ENCODE measurements around the gene DUSP19. TPM values are rescaled to one million over a fixed set of nuclear protein-coding genes. Genes with fewer than 3 reads are reported as not detected.

DUSP19 gene
- total and polyA plus RNA-seq, 2 of the 13 experiments (the other 11 are each of a cell fraction or from before 2014, with no cell fraction given), result 1.3 to 1.9 TPM

DNA sequence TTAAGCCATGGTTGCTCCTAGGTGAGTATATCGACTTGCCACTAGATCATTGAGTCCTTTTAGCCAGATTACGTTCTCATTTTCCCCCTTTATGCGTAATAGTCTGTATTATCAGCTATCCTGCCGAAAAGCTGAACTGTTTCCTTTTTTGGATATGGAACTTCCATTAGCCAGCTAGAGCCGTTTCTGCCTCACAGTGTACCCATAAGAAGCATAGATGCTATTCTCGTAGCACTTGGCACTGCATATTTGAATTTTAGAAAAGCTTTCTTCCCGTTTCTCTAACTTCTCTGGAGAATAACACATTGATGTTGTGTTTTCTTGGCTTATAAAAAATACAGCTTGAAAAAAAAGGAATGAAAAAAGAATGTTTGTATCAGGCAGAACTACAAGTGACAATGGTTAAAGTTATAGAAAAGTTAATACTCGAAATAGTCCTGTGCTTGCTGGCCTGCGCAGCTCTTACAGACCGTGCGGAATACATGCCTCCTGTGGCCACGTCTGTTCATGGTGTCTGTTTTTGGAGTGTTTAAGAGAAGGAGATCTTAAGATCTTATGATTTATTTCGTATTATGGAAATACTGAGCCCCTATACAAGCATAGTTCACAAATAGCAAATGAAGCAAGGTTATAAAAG, 710 bp downstream of the DUSP19 start (continued):
- TF ChIP-seq CCDC6 (CRISPR knock-in tag; IDR thresholded peaks at IDR 0.05), result peak; percentile 16; the same call in 1 of the 2 replicates
- TF ChIP-seq, protein P1, sequence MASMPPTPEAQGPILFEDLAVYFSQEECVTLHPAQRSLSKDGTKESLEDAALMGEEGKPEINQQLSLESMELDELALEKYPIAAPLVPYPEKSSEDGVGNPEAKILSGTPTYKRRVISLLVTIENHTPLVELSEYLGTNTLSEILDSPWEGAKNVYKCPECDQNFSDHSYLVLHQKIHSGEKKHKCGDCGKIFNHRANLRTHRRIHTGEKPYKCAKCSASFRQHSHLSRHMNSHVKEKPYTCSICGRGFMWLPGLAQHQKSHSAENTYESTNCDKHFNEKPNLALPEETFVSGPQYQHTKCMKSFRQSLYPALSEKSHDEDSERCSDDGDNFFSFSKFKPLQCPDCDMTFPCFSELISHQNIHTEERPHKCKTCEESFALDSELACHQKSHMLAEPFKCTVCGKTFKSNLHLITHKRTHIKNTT (CRISPR knock-in tag; IDR thresholded peaks at IDR 0.05), result no peak

- no peak for FAIRE-seq
- in situ Hi-C loops (cut with HindIII; ENCODE audit: extremely low pct_ligation_motif_present, low pct_unique_long_range_greater_than_20kb), result no loop called here
- Histone ChIP-seq H3K9me3 (ENCODE audit: low read length) (no peaks in the 10 kb centered on the region), H4K20me1 (ENCODE audit: insufficient read depth, low read length) (no peaks in the 10 kb centered on the region), H3K79me2 (ENCODE audit: insufficient read depth, low read length) (no peaks in the 10 kb centered on the region), H3K4me3 (replicated peaks in 1 of 3; ENCODE audit: insufficient read depth in 1 of 3, low read depth in 2 of 3, low read length in 3 of 3) (no peak overlapping the region), H3K27ac (ENCODE audit: extremely low read length, insufficient read depth, low read length) (no peak overlapping the region), H3K36me3 (replicated peaks in 1 of 2; ENCODE audit: control insufficient read depth in 1 of 2, insufficient read depth in 2 of 2, low read length in 2 of 2) (no peaks in the 10 kb centered on the region), H3K4me1 (ENCODE audit: insufficient read depth, low read length) (peaks cover 19% of the 10 kb centered on the region), H3K9ac (ENCODE audit: insufficient read depth, low read depth, low read length) (no peak overlapping the region), H2AFZ (ENCODE audit: low read length) (no peak overlapping the region), H3K4me2 (ENCODE audit: low read depth, low read length) (no peak overlapping the region), H3K27me3 (ENCODE audit: control insufficient read depth in 1 of 2, insufficient read depth in 2 of 2, low read length in 2 of 2) (peaks cover 0 to 6% of the 10 kb centered on the region in 2 experiments; a peak in 2 of 5 replicates)
- WGBS (ENCODE audit: low lambda C conversion rate), result 10% methylated on average over 1 of the region's 1 CpG
- CTCF ChIA-PET (ENCODE audit: low intra/inter-chr PET ratio, low total read pairs), result no interaction called here
- TF ChIP-seq ZNF441 (CRISPR knock-in tag; IDR thresholded peaks at IDR 0.05; ENCODE audit: borderline replicate concordance) (no peak), TCF7 (IDR thresholded peaks at IDR 0.05; ENCODE audit: low read depth) (no peak), CBX2 (IDR thresholded peaks at IDR 0.05; ENCODE audit: low read depth, low read length) (no peak), CBX2 (CRISPR knock-in tag; IDR thresholded peaks at IDR 0.05; ENCODE audit: low read depth) (no peak), JARID2 (CRISPR knock-in tag; IDR thresholded peaks at IDR 0.05; ENCODE audit: insufficient replicate concordance) (no peak), RARG (CRISPR knock-in tag; IDR thresholded peaks at IDR 0.05; ENCODE audit: low read depth) (no peak), HNRNPLL (IDR thresholded peaks at IDR 0.05; ENCODE audit: low read depth, low read length, poor library complexity, severe bottlenecking) (no peak), GTF2F1 (IDR thresholded peaks at IDR 0.05; ENCODE audit: low read length) (no peak)
- TF ChIP-seq, protein P2, sequence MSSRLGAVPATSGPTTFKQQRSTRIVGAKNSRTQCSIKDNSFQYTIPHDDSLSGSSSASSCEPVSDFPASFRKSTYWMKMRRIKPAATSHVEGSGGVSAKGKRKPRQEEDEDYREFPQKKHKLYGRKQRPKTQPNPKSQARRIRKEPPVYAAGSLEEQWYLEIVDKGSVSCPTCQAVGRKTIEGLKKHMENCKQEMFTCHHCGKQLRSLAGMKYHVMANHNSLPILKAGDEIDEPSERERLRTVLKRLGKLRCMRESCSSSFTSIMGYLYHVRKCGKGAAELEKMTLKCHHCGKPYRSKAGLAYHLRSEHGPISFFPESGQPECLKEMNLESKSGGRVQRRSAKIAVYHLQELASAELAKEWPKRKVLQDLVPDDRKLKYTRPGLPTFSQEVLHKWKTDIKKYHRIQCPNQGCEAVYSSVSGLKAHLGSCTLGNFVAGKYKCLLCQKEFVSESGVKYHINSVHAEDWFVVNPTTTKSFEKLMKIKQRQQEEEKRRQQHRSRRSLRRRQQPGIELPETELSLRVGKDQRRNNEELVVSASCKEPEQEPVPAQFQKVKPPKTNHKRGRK (CRISPR knock-in tag; IDR thresholded peaks at IDR 0.05), result no peak
- DNase-seq (ENCODE audit: low spot score), result no peak
- no peak for ATAC-seq
- BruUV-seq (replicated peaks), result no TSS peak
- intact Hi-C loops (cut with micrococcal nuclease; ENCODE audit: unreplicated experiment), result no loop called here
- POLR2A ChIA-PET, result no interaction called here
Measured at GRCh38 chr2:183081911-183082310, 3.4 kb downstream of the DUSP19 start.
